ENCODE measurements around the gene RASSF3.

RASSF3 gene

GRCh38 chr12:64656429-64656828 is 46.1 kb downstream of the RASSF3 start:
- peaks cover 100% of the 10 kb centered on the region for H3K79me2 ChIP-seq (ENCODE audit: low read length)
- no peak overlapping the region for H3K9ac ChIP-seq (ENCODE audit: low read length)
- peaks cover 23% of the 10 kb centered on the region for H3K4me1 ChIP-seq (ENCODE audit: low read length)
- H3K9me3 ChIP-seq (ENCODE audit: insufficient read depth, low read length) = no peaks in the 10 kb centered on the region
- peaks cover 97% of the 10 kb centered on the region for H4K20me1 ChIP-seq (ENCODE audit: insufficient read depth, low read length)
- peaks cover 21% of the 10 kb centered on the region for H3K36me3 ChIP-seq (replicated peaks; ENCODE audit: low read depth, low read length)
- H3K4me3 ChIP-seq (ENCODE audit: low read length) = no peak overlapping the region
- no peak overlapping the region for H2AFZ ChIP-seq (ENCODE audit: low read depth, low read length)
- TF ChIP-seq CTCF (IDR thresholded peaks at IDR 0.05; ENCODE audit: low read depth, low read length) (no peak), EZH2phosphoT487 (IDR thresholded peaks at IDR 0.05; ENCODE audit: low read depth) (no peak)
- no peaks in the 10 kb centered on the region for H3K27me3 ChIP-seq (ENCODE audit: low read depth, low read length)
- H3K4me2 ChIP-seq (ENCODE audit: low read length) = no peak overlapping the region
- no peak overlapping the region for H3K27ac ChIP-seq (ENCODE audit: low read length)

GRCh38 chr12:64658892-64659481 is 48.7 kb downstream of the RASSF3 start:
- H3K4me3 ChIP-seq (ENCODE audit: low read length) = no peak overlapping the region
- peaks cover 23% of the 10 kb centered on the region for H3K4me1 ChIP-seq (ENCODE audit: low read length)
- H2AFZ ChIP-seq (ENCODE audit: low read depth, low read length) = no peak overlapping the region
- H3K27me3 ChIP-seq (ENCODE audit: low read depth, low read length) = no peaks in the 10 kb centered on the region
- H3K9ac ChIP-seq (ENCODE audit: low read length) = no peak overlapping the region
- peaks cover 100% of the 10 kb centered on the region for H3K79me2 ChIP-seq (ENCODE audit: low read length)
- no peaks in the 10 kb centered on the region for H3K9me3 ChIP-seq (ENCODE audit: insufficient read depth, low read length)
- H3K4me2 ChIP-seq (ENCODE audit: low read length) = no peak overlapping the region
- H3K27ac ChIP-seq (ENCODE audit: low read length) = no peak overlapping the region
- peaks cover 29% of the 10 kb centered on the region for H3K36me3 ChIP-seq (replicated peaks; ENCODE audit: low read depth, low read length)
- TF ChIP-seq CTCF (IDR thresholded peaks at IDR 0.05; ENCODE audit: low read depth, low read length) (no peak), EZH2phosphoT487 (IDR thresholded peaks at IDR 0.05; ENCODE audit: low read depth) (no peak)
- peaks cover 96% of the 10 kb centered on the region for H4K20me1 ChIP-seq (ENCODE audit: insufficient read depth, low read length)

GRCh38 chr12:64660237-64661018 is 50.1 kb downstream of the RASSF3 start:
- H2AFZ ChIP-seq (ENCODE audit: low read depth, low read length) = no peak overlapping the region
- H3K4me3 ChIP-seq (ENCODE audit: low read length) = peak overlapping the region; percentile 29; the same call in 1 of the 2 replicates
- no peak overlapping the region; the same call in 1 of the 2 replicates for H3K9ac ChIP-seq (ENCODE audit: low read length)
- peak overlapping the region; percentile 33 for H3K27ac ChIP-seq (ENCODE audit: low read length)
- peaks cover 25% of the 10 kb centered on the region for H3K36me3 ChIP-seq (replicated peaks; ENCODE audit: low read depth, low read length)
- peaks cover 99% of the 10 kb centered on the region for H4K20me1 ChIP-seq (ENCODE audit: insufficient read depth, low read length)
- peaks cover 100% of the 10 kb centered on the region for H3K79me2 ChIP-seq (ENCODE audit: low read length)
- H3K27me3 ChIP-seq (ENCODE audit: low read depth, low read length) = no peaks in the 10 kb centered on the region
- TF ChIP-seq EZH2phosphoT487 (IDR thresholded peaks at IDR 0.05; ENCODE audit: low read depth) (no peak), CTCF (IDR thresholded peaks at IDR 0.05; ENCODE audit: low read depth, low read length) (no peak)
- no peaks in the 10 kb centered on the region for H3K9me3 ChIP-seq (ENCODE audit: insufficient read depth, low read length)
- peak overlapping the region; percentile 64 for H3K4me2 ChIP-seq (ENCODE audit: low read length)
- peaks cover 36% of the 10 kb centered on the region for H3K4me1 ChIP-seq (ENCODE audit: low read length)

GRCh38 chr12:64663015-64663414 is 52.7 kb downstream of the RASSF3 start:
- H3K4me1 ChIP-seq (ENCODE audit: low read length) = peaks cover 57% of the 10 kb centered on the region
- no peaks in the 10 kb centered on the region for H3K9me3 ChIP-seq (ENCODE audit: insufficient read depth, low read length)
- H3K4me3 ChIP-seq (ENCODE audit: low read length) = no peak overlapping the region
- H4K20me1 ChIP-seq (ENCODE audit: insufficient read depth, low read length) = peaks cover 99% of the 10 kb centered on the region
- H3K27me3 ChIP-seq (ENCODE audit: low read depth, low read length) = no peaks in the 10 kb centered on the region
- H3K4me2 ChIP-seq (ENCODE audit: low read length) = no peak overlapping the region
- TF ChIP-seq EZH2phosphoT487 (IDR thresholded peaks at IDR 0.05; ENCODE audit: low read depth) (no peak), CTCF (IDR thresholded peaks at IDR 0.05; ENCODE audit: low read depth, low read length) (no peak)
- no peak overlapping the region for H3K9ac ChIP-seq (ENCODE audit: low read length)
- H3K36me3 ChIP-seq (replicated peaks; ENCODE audit: low read depth, low read length) = peaks cover 20% of the 10 kb centered on the region
- no peak overlapping the region for H3K27ac ChIP-seq (ENCODE audit: low read length)
- no peak overlapping the region for H2AFZ ChIP-seq (ENCODE audit: low read depth, low read length)
- H3K79me2 ChIP-seq (ENCODE audit: low read length) = peaks cover 100% of the 10 kb centered on the region

Data from OCI-LY3 (cell line).